Measurements from ENCODE around the gene BCL2L13. TPM values are rescaled to one million over a fixed set of nuclear protein-coding genes. Genes with fewer than 3 reads are reported as not detected.
"Not testable (repeated sequence)": the region's sequence is repeated elsewhere in the genome, so short reads cannot be mapped to it uniquely, and the experiment has no call there.

The BCL2L13 gene
- total RNA-seq, 2 donors from 2014 or later, result 56.5 to 64.1 TPM

DNA sequence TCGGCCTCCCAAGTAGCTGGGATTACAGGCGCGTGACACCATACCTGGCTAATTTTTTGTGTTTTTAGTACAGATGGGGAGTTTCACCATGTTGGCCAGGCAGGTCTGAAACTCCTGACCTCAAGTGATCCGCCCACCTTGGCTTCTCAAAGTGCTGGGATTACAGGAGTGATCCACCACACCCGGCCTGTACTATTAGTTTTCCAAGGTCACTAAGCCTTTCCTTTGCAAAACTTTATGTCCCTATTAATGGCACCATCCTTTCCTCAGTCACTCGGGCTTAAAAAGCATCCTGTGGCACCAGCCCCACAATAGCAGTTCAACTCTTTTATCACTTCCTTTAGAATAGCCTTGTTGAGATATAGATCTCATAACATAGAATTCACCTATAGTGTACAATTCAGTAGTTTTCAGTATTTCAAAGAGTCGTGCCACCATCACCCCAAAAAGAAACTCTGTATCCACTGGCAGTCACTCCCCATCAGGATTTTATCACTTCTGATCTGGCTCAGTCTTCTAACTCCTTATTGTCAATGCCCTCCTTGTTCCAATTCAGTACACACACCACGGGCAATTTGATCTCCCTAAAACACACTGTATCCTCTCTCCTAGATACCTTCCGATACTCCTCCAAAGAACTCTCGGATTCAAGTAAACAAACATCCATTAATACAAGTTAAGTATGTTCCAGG is 921 bp upstream of the BCL2L13 start:
- H3K36me3 ChIP-seq, result peaks cover 9% of the 10 kb centered on the region
- no peaks in the 10 kb centered on the region for H3K27me3 ChIP-seq
- peak overlapping the region; percentile 86 to 88 for H3K4me3 ChIP-seq
- TF ChIP-seq, protein P1, sequence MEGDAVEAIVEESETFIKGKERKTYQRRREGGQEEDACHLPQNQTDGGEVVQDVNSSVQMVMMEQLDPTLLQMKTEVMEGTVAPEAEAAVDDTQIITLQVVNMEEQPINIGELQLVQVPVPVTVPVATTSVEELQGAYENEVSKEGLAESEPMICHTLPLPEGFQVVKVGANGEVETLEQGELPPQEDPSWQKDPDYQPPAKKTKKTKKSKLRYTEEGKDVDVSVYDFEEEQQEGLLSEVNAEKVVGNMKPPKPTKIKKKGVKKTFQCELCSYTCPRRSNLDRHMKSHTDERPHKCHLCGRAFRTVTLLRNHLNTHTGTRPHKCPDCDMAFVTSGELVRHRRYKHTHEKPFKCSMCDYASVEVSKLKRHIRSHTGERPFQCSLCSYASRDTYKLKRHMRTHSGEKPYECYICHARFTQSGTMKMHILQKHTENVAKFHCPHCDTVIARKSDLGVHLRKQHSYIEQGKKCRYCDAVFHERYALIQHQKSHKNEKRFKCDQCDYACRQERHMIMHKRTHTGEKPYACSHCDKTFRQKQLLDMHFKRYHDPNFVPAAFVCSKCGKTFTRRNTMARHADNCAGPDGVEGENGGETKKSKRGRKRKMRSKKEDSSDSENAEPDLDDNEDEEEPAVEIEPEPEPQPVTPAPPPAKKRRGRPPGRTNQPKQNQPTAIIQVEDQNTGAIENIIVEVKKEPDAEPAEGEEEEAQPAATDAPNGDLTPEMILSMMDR (IDR thresholded peaks at IDR 0.05), result no peak
- no peaks in the 10 kb centered on the region for H3K9me3 ChIP-seq
- peaks cover 0 to 20% of the 10 kb centered on the region in 2 donors for H3K4me1 ChIP-seq
- DNase-seq (ENCODE audit: low spot score), result no peak
- H3K27ac ChIP-seq, result peak overlapping the region; percentile 99 to 100

DNA sequence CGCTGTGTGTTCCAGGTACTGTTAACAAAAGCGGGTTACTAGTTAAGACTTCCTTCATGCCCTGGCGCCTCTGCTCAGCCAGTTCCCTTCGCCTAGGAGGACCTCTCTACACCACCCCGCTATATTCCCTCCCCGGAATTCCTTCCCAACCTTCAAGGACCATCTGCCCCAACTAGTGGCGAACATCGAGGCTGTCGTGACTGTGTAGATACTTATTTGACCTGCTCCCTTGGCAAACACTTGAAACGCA is 450 bp upstream of the BCL2L13 start:
- DNase-seq (ENCODE audit: low spot score), result no peak
- TF ChIP-seq, protein P1 (IDR thresholded peaks at IDR 0.05), result no peak
- peaks cover 0 to 20% of the 10 kb centered on the region in 2 donors for H3K4me1 ChIP-seq
- H3K27ac ChIP-seq, result peak overlapping the region; percentile 99 to 100
- no peaks in the 10 kb centered on the region for H3K9me3 ChIP-seq
- H3K27me3 ChIP-seq, result no peaks in the 10 kb centered on the region
- peaks cover 9% of the 10 kb centered on the region for H3K36me3 ChIP-seq
- H3K4me3 ChIP-seq, result peak overlapping the region; percentile 86 to 88

DNA sequence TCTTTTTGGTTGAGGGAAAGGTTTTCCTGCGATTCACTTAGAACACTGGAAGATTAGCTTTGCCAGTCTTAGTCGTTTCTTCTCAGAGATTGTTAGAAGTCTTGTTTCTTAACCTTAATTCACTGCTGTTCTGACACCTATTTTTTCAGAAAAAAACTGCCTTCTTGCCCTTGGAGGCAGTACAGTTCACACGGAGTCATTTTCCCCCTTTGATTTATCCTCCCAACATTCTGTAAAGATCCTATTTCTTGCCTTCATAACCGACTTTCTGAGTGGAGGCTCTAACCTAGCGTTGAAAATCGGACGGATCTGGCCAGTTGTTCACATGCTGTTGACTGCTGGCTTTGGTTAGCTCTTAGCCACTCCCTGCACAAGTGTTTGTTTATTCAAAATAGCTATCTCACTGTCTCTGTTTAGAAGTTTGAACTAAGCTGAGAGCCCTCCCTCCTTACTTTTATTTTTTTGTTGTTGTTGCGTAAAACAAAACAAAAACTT is 737 bp downstream of the BCL2L13 start:
- H3K27me3 ChIP-seq, result no peaks in the 10 kb centered on the region
- peaks cover 9% of the 10 kb centered on the region for H3K36me3 ChIP-seq
- H3K4me1 ChIP-seq, result peaks cover 0 to 20% of the 10 kb centered on the region in 2 donors
- peak overlapping the region; percentile 86 to 88 for H3K4me3 ChIP-seq
- H3K27ac ChIP-seq, result peak overlapping the region; percentile 99 to 100
- H3K9me3 ChIP-seq, result no peaks in the 10 kb centered on the region
- TF ChIP-seq, protein P1 (IDR thresholded peaks at IDR 0.05), result no peak
- no peak for DNase-seq (ENCODE audit: low spot score)

DNA sequence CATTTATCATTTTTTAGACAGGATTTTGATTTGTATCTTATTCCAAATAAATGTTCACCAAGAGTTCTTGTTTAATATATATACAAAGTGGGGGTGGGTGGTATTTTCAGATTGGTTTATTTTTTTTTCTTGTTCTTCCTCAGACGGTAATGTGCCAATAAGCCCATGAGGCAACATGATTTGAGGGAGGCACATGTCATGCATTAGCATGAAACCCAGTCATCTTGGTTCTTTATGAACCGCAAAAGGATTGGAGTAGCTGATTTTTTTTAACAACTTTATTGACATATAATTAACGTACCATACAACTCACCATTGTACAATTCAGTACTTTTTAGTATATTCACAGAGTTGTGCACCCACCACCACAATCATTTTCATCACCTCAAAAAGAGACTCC is 2.7 kb downstream of the BCL2L13 start:
- Histone ChIP-seq H3K27ac (no peak overlapping the region), H3K4me1 (peaks cover 0 to 20% of the 10 kb centered on the region in 2 donors), H3K27me3 (no peaks in the 10 kb centered on the region), H3K4me3 (no peak overlapping the region), H3K9me3 (no peaks in the 10 kb centered on the region), H3K36me3 (peaks cover 9% of the 10 kb centered on the region)
- TF ChIP-seq, protein P1 (IDR thresholded peaks at IDR 0.05), result no peak
- DNase-seq (ENCODE audit: low spot score), result no peak

DNA sequence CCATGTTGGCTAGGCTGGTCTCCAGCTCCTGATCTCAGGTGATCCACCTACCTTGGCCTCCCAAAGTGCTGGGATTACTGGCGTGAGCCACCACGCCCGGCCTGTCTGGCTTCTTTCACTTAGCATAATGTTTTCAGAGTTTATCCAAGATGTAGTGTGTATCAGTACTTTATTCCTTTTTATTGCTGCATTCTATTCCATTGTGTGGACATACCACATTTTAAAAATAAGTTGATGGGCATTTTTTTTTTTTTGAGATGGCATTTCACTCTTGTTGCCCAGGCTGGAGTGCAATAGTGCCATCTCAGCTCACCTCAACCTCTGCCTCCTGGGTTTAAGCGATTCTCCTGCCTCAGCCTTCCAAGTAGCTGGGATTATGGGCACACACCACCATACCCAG is 3.8 kb downstream of the BCL2L13 start:
- not testable (repeated sequence) for H3K27me3 ChIP-seq; H3K36me3 ChIP-seq; H3K4me3 ChIP-seq; DNase-seq (ENCODE audit: low spot score); H3K9me3 ChIP-seq; H3K27ac ChIP-seq
- peaks cover 0 to 20% of the 10 kb centered on the region in 2 donors for H3K4me1 ChIP-seq

DNA sequence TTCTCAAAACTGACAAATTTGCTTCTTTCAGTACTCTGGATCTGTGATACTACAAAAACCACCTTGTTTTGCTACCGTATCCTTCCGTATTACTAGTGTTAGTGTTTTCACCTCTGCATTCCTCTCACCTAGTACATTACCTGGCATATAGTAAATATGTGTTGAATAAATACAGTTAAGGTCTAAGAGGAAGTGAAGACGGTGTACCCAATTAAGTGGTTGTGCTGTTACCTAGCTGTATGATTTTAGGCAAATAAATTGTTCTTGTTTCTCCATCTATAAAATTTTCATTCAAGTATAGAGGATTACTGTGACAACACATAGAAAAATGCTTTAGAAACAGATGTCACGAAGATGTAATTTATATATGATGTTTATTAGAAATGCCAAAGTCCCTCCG is 8.9 kb downstream of the BCL2L13 start:
- no peak for DNase-seq (ENCODE audit: low spot score)

More for the DNA sequence above, 8.9 kb downstream of the BCL2L13 start:
- Histone ChIP-seq H3K27me3 (no peaks in the 10 kb centered on the region), H3K9me3 (no peaks in the 10 kb centered on the region), H3K27ac (no peak overlapping the region), H3K4me1 (no peaks in the 10 kb centered on the region), H3K4me3 (no peak overlapping the region), H3K36me3 (no peaks in the 10 kb centered on the region)
- TF ChIP-seq, protein P1 (IDR thresholded peaks at IDR 0.05), result no peak

All from right atrium auricular region (tissue), 2 donors.